Gastrocnemius medialis (tissue), 4 donors: ENCODE data around the gene ART5.

ENCODE experiments used
- CTCF ChIP-seq, 5 experiments: fragments of 450-650 bp in 3 of 5; fragments of 200-600 bp in 2 of 5; sonication (generic) in 2 of 5; IDR thresholded peaks in 4 of 5; conservative IDR thresholded peaks in 1 of 5; 1 replicate in 4 of 5; 2 replicates in 1 of 5; pipeline ENCODE4 v1.5.1; 2016 to 2019; ENCODE audit warnings: antibody characterized with exemption in 5 of 5, mild to moderate bottlenecking in 3 of 5, moderate library complexity in 3 of 5
- POLR2A ChIP-seq, 2 donors: fragments of 450-650 bp; IDR thresholded peaks; one replicate each; pipeline ENCODE4 v1.6.1; 2017; ENCODE audit warnings: antibody characterized with exemption in 2 of 2, mild to moderate bottlenecking in 2 of 2, moderate library complexity in 2 of 2

- no peak for TF ChIP-seq POLR2A (IDR thresholded peaks at IDR 0.05)
- TF ChIP-seq CTCF (IDR thresholded peaks at IDR 0.05 in 4 of 5, conservative IDR thresholded peaks at IDR 0.05 in 1 of 5), result no peak
Measured at GRCh38 chr11:3639841-3640240, 2.0 kb downstream of the ART5 start.
